Upper lobe of left lung (tissue), 4 donors: Measurements from ENCODE around the gene DNAH1.

ENCODE experiments used
- CTCF ChIP-seq, 6 experiments: fragments of 450-650 bp in 4 of 6; fragments of 200-600 bp in 2 of 6; sonication (generic) in 2 of 6; IDR thresholded peaks; one replicate each; pipeline ENCODE4 v1.5.1; 2016 to 2019; ENCODE audit warnings: antibody characterized with exemption in 6 of 6
- EP300 ChIP-seq, 4 donors: sonication (generic); formaldehyde crosslinking; IDR thresholded peaks; one replicate each; pipeline ENCODE4 v1.5.1; 2017; ENCODE audit warnings: antibody characterized with exemption in 4 of 4, control low read depth in 2 of 4
- POLR2A ChIP-seq, 4 donors: fragments of 450-650 bp; IDR thresholded peaks; one replicate each; pipeline ENCODE4 v1.5.1; 2016 to 2017; ENCODE audit warnings: antibody characterized with exemption in 4 of 4, mild to moderate bottlenecking in 2 of 4
- POLR2AphosphoS5 ChIP-seq, 2 donors: sonication (generic); formaldehyde crosslinking; IDR thresholded peaks; one replicate each; pipeline ENCODE4 v1.5.1; 2017; ENCODE audit warnings: antibody characterized with exemption in 2 of 2

GRCh38 chr3:52308308-52308707 lies 7.8 kb upstream of the DNAH1 start:
- TF ChIP-seq CTCF (IDR thresholded peaks at IDR 0.05) (no peak), POLR2A (IDR thresholded peaks at IDR 0.05) (no peak), POLR2AphosphoS5 (IDR thresholded peaks at IDR 0.05) (no peak), EP300 (IDR thresholded peaks at IDR 0.05) (no peak)
